Measurements from ENCODE around the gene DYNC2H1. TPM values are rescaled to one million over a fixed set of nuclear protein-coding genes. Genes with fewer than 3 reads are reported as not detected.
A peak's percentile ranks its signal among the peaks of the same experiment; 100 is the strongest.

DYNC2H1 gene
- total RNA-seq, 2 donors from 2014 or later = 2.1 to 2.8 TPM

GRCh38 chr11:103109818-103110388, 677 bp downstream of the DYNC2H1 start:
- Histone ChIP-seq H3K9me3 (no peaks in the 10 kb centered on the region), H3K9ac (ENCODE audit: low read depth in 2 of 2, low read length in 2 of 2) (peak overlapping the region; percentile 57 to 68), H3K4me1 (no peaks in the 10 kb centered on the region), H3K4me3 (peak overlapping the region; percentile 47), H3K27ac (peak overlapping the region; percentile 35), H3K27me3 (no peaks in the 10 kb centered on the region), H3K36me3 (no peaks in the 10 kb centered on the region)
- intact Hi-C loops (cut with DNase I) = no loop called here
- TF ChIP-seq CTCF (IDR thresholded peaks at IDR 0.05) = no peak
- DNase-seq = peak; percentile 17

- Histone ChIP-seq H3K9ac (ENCODE audit: low read depth in 2 of 2, low read length in 2 of 2) (no peak overlapping the region), H3K27me3 (no peaks in the 10 kb centered on the region), H3K27ac (no peak overlapping the region), H3K36me3 (no peaks in the 10 kb centered on the region), H3K9me3 (no peaks in the 10 kb centered on the region), H3K4me3 (no peak overlapping the region), H3K4me1 (no peaks in the 10 kb centered on the region)
- TF ChIP-seq CTCF (IDR thresholded peaks at IDR 0.05) = no peak
- DNase-seq = no peak
- intact Hi-C loops (cut with DNase I) = no loop called here
Observed at GRCh38 chr11:103110391-103110790, 1.2 kb downstream of the DYNC2H1 start.

GRCh38 chr11:103111400-103111799, 2.2 kb downstream of the DYNC2H1 start:
- H3K9me3 ChIP-seq = no peaks in the 10 kb centered on the region
- no peaks in the 10 kb centered on the region for H3K4me1 ChIP-seq
- no peaks in the 10 kb centered on the region for H3K27me3 ChIP-seq
- TF ChIP-seq CTCF (IDR thresholded peaks at IDR 0.05) = no peak
- H3K36me3 ChIP-seq = no peaks in the 10 kb centered on the region
- no peak for DNase-seq
- H3K4me3 ChIP-seq = no peak overlapping the region
- H3K9ac ChIP-seq (ENCODE audit: low read depth in 2 of 2, low read length in 2 of 2) = no peak overlapping the region
- intact Hi-C loops (cut with DNase I) = no loop called here
- no peak overlapping the region for H3K27ac ChIP-seq

- no peak overlapping the region for H3K27ac ChIP-seq
- no peaks in the 10 kb centered on the region for H3K27me3 ChIP-seq
- no peak for TF ChIP-seq CTCF (IDR thresholded peaks at IDR 0.05)
- H3K36me3 ChIP-seq = no peaks in the 10 kb centered on the region
- no peak overlapping the region for H3K4me3 ChIP-seq
- no peak overlapping the region for H3K9ac ChIP-seq (ENCODE audit: low read depth in 2 of 2, low read length in 2 of 2)
- H3K4me1 ChIP-seq = no peaks in the 10 kb centered on the region
- DNase-seq = no peak
- intact Hi-C loops (cut with DNase I) = no loop called here
- H3K9me3 ChIP-seq = no peaks in the 10 kb centered on the region
Observed at GRCh38 chr11:103112364-103112763, 3.1 kb downstream of the DYNC2H1 start.

- intact Hi-C loops (cut with DNase I) = no loop called here
- no peak for TF ChIP-seq CTCF (IDR thresholded peaks at IDR 0.05)
Observed at GRCh38 chr11:103114836-103115235, 5.6 kb downstream of the DYNC2H1 start.

More at GRCh38 chr11:103114836-103115235, 5.6 kb downstream of the DYNC2H1 start:
- no peaks in the 10 kb centered on the region for H3K9me3 ChIP-seq
- DNase-seq = no peak
- no peak overlapping the region for H3K9ac ChIP-seq (ENCODE audit: low read depth in 2 of 2, low read length in 2 of 2)
- H3K4me3 ChIP-seq = no peak overlapping the region
- no peaks in the 10 kb centered on the region for H3K4me1 ChIP-seq
- H3K36me3 ChIP-seq = no peaks in the 10 kb centered on the region
- H3K27me3 ChIP-seq = no peaks in the 10 kb centered on the region
- no peak overlapping the region for H3K27ac ChIP-seq
